Stomach (tissue), 9 donors: ENCODE measurements around the gene LYSMD1. TPM values are rescaled to one million over a fixed set of nuclear protein-coding genes. Genes with fewer than 3 reads are reported as not detected.
"Not testable (repeated sequence)": the region's sequence is repeated elsewhere in the genome, so short reads cannot be mapped to it uniquely, and the experiment has no call there.

Experiments used
- DNase-seq, 2 donors: peaks; one replicate each; pipeline versions ENCODE4 v3.0.0 to v3.0.0-alpha.2; 2013 to 2019
- H3K27ac ChIP-seq, 5 donors: fragments of 200-600 bp in 4 of 5; sonication (generic) in 4 of 5; one replicate each; pipeline ENCODE4 v1.5.1; 2013 to 2019; ENCODE audit warnings: mild to moderate bottlenecking in 1 of 5, moderate library complexity in 1 of 5
- H3K27me3 ChIP-seq, 3 donors: fragments of 200-600 bp; sonication (generic); one replicate each; pipeline ENCODE4 v1.5.1; 2017 to 2019; ENCODE audit warnings: mixed run types in 1 of 3
- H3K36me3 ChIP-seq, 4 donors: fragments of 200-600 bp; sonication (generic); 1 replicate in 3 of 4; 2 replicates in 1 of 4; pipeline ENCODE4 v1.5.1; 2016 to 2019
- H3K4me1 ChIP-seq, 4 donors: fragments of 200-600 bp; sonication (generic); one replicate each; pipeline ENCODE4 v1.5.1; 2016 to 2019
- H3K4me3 ChIP-seq, 4 donors: fragments of 200-600 bp; sonication (generic) in 3 of 4; one replicate each; pipeline ENCODE4 v1.5.1; 2016 to 2019; ENCODE audit warnings: mild to moderate bottlenecking in 1 of 4
- H3K9me3 ChIP-seq, 4 donors: fragments of 200-600 bp; sonication (generic); one replicate each; pipeline ENCODE4 v1.5.1; 2016 to 2019
- EP300 ChIP-seq: sonication (generic); formaldehyde crosslinking; IDR thresholded peaks from one replicate; pipeline ENCODE4 v1.6.1; 2017; ENCODE audit warnings: antibody characterized with exemption
- POLR2A ChIP-seq, 4 donors: fragments of 450-650 bp; IDR thresholded peaks; one replicate each; pipeline ENCODE4 v1.6.1; 2016; ENCODE audit warnings: antibody characterized with exemption in 4 of 4, control low read depth in 2 of 4, mild to moderate bottlenecking in 1 of 4, moderate library complexity in 1 of 4
- POLR2AphosphoS5 ChIP-seq, 3 donors: sonication (generic); formaldehyde crosslinking; IDR thresholded peaks; one replicate each; pipeline ENCODE4 v1.6.1; 2016; ENCODE audit warnings: antibody characterized with exemption in 3 of 3
- WGBS, 5 donors: extraction: QIAGEN DNeasy Blood & Tissue Kit in 3 of 5; methylation state at CpG; one replicate each; pipeline versions ENCODE4 v1.1.5 to v1.1.7; 2013 to 2018; 5-methylcytosine and 5-hydroxymethylcytosine counted together
- intact Hi-C: fragments of 100-400 bp; cut with DNase I; formaldehyde crosslinking; loops from one replicate; pipeline ENCODE4 v1.15.1; 2023; ENCODE audit warnings: low total_unique reads
- polyA plus RNA-seq, 3 donors: library from polyadenylated mRNA; stranded (reverse); fragments of 200-250 nt; gene quantifications; one replicate each; pipeline ENCODE4 v1.2.3, GENCODE V29; 2013
- total RNA-seq, 5 donors: library from RNA; depleted of rRNA; stranded (reverse); fragments of >200 nt; gene quantifications; one replicate each; pipeline versions ENCODE4 v1.1.0 to v1.2.3, GENCODE V29; 2014 to 2016
- TF ChIP-seq, protein P1 (sequence below), 7 experiments: fragments of 450-650 bp in 4 of 7; fragments of 200-600 bp in 3 of 7; sonication (generic) in 3 of 7; IDR thresholded peaks; one replicate each; pipeline ENCODE4 v1.5.1; 2016 to 2019; ENCODE audit warnings: antibody characterized with exemption in 7 of 7, control low read depth in 2 of 7, mild to moderate bottlenecking in 1 of 7
- donor health status: healthy with polysubstance abuse.
- donor health status: Bipolar disorder and iron deficiency.
- donor health status: healthy.

LYSMD1 gene
- total and polyA plus RNA-seq, 8 donors = 1.7 to 10.3 (median 4.6) TPM

DNA sequence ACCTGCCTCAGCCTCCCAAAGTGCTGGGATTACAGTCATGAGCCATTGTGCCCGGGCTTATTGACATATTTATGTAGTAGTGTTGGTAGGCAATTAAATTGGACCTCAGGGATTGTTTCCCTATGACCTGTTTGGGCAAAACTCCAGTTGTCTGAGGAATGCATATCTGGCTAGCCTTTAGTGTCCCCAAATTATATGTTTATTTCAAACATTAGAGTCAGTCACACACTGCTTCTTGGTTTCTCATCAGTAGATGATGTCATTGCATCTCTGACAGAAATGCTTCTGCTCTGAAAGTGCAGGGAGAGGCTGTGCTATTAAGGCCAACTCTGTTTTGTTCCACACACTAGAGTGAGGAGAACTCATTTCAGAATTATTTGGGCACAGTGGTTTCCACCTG lies 45.1 kb upstream of the LYSMD1 start:
- Histone ChIP-seq H3K4me1 (peaks cover 0 to 51% (median 18%) of the 10 kb centered on the region in 4 donors), H3K27me3 (no peaks in the 10 kb centered on the region), H3K9me3 (no peaks in the 10 kb centered on the region), H3K27ac (no peak overlapping the region), H3K36me3 (peaks cover 14 to 68% (median 56%) of the 10 kb centered on the region in 4 donors), H3K4me3 (no peak overlapping the region)
- no peak for DNase-seq
- TF ChIP-seq POLR2A (IDR thresholded peaks at IDR 0.05) (no peak), POLR2AphosphoS5 (IDR thresholded peaks at IDR 0.05) (no peak), EP300 (no peak)
- TF ChIP-seq, protein P1, sequence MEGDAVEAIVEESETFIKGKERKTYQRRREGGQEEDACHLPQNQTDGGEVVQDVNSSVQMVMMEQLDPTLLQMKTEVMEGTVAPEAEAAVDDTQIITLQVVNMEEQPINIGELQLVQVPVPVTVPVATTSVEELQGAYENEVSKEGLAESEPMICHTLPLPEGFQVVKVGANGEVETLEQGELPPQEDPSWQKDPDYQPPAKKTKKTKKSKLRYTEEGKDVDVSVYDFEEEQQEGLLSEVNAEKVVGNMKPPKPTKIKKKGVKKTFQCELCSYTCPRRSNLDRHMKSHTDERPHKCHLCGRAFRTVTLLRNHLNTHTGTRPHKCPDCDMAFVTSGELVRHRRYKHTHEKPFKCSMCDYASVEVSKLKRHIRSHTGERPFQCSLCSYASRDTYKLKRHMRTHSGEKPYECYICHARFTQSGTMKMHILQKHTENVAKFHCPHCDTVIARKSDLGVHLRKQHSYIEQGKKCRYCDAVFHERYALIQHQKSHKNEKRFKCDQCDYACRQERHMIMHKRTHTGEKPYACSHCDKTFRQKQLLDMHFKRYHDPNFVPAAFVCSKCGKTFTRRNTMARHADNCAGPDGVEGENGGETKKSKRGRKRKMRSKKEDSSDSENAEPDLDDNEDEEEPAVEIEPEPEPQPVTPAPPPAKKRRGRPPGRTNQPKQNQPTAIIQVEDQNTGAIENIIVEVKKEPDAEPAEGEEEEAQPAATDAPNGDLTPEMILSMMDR (IDR thresholded peaks at IDR 0.05) = no peak
- 78 to 100% (median 83%) methylated on average over 1 of the region's 1 CpG for WGBS, 5 donors
- intact Hi-C loops = no loop called here

DNA sequence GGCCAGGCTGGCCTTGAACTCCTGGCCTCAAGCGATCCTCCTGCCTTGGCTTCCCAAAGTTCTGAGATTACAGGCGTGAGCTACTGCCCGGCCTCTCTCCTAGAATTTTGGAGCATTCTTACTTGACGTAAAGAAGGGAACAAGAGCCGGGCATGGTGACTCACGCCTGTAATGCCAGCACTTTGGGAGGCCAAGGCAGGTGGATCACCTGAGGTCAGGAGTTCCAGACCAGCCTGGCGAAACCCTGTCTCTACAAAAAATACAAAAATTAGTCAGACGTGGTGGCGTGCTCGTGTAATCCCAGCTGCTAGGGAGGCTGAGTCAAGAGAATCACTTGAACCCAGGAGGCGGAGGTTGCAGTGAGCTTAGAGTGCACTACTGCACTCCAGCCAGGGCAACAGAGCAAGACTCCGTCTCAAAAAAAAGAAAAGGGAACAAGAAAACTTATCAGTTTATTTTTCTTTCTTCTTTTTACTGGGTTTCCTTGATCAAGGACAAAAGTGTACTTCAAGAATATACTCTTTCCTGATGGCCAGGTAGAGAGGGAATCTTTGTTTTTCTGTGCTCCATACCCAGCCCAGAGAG lies 39.8 kb upstream of the LYSMD1 start:
- 86 to 94% (median 93%) methylated on average over 12 of the region's 12 CpGs for WGBS, 5 donors
- intact Hi-C loops, DNase-seq, H3K9me3 ChIP-seq, H3K27me3 ChIP-seq, H3K27ac ChIP-seq, H3K4me3 ChIP-seq: not testable (repeated sequence)
- H3K36me3 ChIP-seq = peaks cover 18 to 67% (median 62%) of the 10 kb centered on the region in 4 donors
- H3K4me1 ChIP-seq = peaks cover 21 to 62% (median 39%) of the 10 kb centered on the region in 4 donors

DNA sequence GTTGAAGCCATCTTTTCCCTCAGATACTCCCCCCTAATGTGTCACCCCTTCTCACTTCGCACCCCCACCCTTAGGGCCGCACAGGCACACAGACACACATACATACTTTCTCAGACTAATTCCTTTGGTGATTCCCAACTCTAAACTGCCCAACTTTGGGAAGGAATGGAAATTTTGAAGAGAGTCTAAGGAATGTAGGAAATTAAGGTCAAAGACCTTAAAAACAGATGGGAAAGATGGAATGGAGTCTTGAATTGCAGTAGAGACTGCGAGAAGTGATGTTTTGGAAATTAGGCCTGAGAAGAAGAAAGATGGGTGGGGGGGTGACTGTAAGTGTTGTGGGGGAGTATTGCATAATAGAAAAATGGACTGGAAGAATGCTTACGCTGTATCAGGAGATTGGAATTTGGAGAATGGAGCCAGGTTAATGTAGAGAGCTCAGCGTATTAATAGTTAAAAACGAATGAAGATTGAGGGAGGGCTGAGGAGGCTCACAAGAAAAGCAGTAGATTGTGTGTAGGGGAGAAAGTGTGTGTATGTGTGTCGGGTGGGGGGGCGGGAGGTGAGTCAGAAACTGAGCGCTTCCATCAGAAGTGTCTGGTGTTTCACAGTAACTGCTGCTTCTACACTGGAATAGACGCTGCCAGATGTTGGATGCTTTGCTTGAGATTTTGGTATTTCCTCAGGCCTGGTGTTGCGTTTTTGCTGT lies 34.3 kb upstream of the LYSMD1 start:
- no peaks in the 10 kb centered on the region for H3K9me3 ChIP-seq
- TF ChIP-seq, protein P1 (IDR thresholded peaks at IDR 0.05) = no peak
- TF ChIP-seq POLR2A (IDR thresholded peaks at IDR 0.05) (no peak), EP300 (no peak), POLR2AphosphoS5 (IDR thresholded peaks at IDR 0.05) (no peak)

GRCh38 chr1:151198254-151199127 lies 32.8 kb upstream of the LYSMD1 start, which contains the start of gene PIP5K1A:
TSS of gene PIP5K1A (plus strand) at chr1:151198552. CDS start at chr1:151198997, 445 bp downstream.
- H3K9me3 ChIP-seq = no peaks in the 10 kb centered on the region
- H3K4me3 ChIP-seq = peak within 1 kb of the TSS; percentile 73 to 91 (median 74)
- intact Hi-C loops = no loop called here
- H3K27ac ChIP-seq = peak within 1 kb of the TSS; percentile 78 to 94 (median 93)
- peak in 2 of 4 donors; percentile 73 to 82 for TF ChIP-seq POLR2A (IDR thresholded peaks at IDR 0.05)
- no peak for TF ChIP-seq EP300
- TF ChIP-seq, protein P1 (IDR thresholded peaks at IDR 0.05) = peak in 1 of 7 experiments; percentile 19
- TF ChIP-seq POLR2AphosphoS5 (IDR thresholded peaks at IDR 0.05) = peak; percentile 89 to 94 (median 91)
- peak; percentile 99 for DNase-seq
- peaks cover 32 to 69% (median 52%) of the 10 kb centered on the region in 4 donors for H3K4me1 ChIP-seq
- 0 to 1% (median 0%) methylated on average over 51 to 60 of the region's 60 CpGs for WGBS, 5 donors
- H3K27me3 ChIP-seq = no peaks in the 10 kb centered on the region
- H3K36me3 ChIP-seq = peaks cover 8 to 14% (median 13%) of the 10 kb centered on the region in 4 donors

More for the DNA sequence above, 34.3 kb upstream of the LYSMD1 start:
- Histone ChIP-seq H3K36me3 (peaks cover 8 to 23% (median 17%) of the 10 kb centered on the region in 4 donors), H3K4me3 (peak overlapping the region; percentile 73 to 91 (median 74)), H3K4me1 (peaks cover 37 to 78% (median 58%) of the 10 kb centered on the region in 4 donors), H3K27me3 (no peaks in the 10 kb centered on the region), H3K27ac (peak overlapping the region; percentile 45 to 94 (median 93))
- DNase-seq = peak in 1 of 2 donors; percentile 59
- intact Hi-C loops = no loop called here
- 15 to 27% (median 22%) methylated on average over 11 of the region's 11 CpGs for WGBS, 5 donors
